ENCODE results near the gene RDH12.

GRCh38 chr14:67768219-67768618 lies 66.5 kb downstream of the RDH12 start:
- TF ChIP-seq CTCF (conservative IDR thresholded peaks at IDR 0.05), result no peak
- no peak for TF ChIP-seq EZH2 (IDR thresholded peaks at IDR 0.05; ENCODE audit: low read depth)

Data from PC-9 (cell line).